Lung (tissue), 12 donors: ENCODE data around the gene PRKN. TPM values are rescaled to one million over a fixed set of nuclear protein-coding genes. Genes with fewer than 3 reads are reported as not detected.

ENCODE experiments used
- ATAC-seq: fragments of 200-7000 bp; cut with Tn5 transposase; one replicate; pipeline ENCODE4 v1.9.1; 2020; ENCODE audit warnings: moderate number of reproducible peaks; ENCODE audit not compliant: insufficient read depth, low FRiP score
- DNase-seq, 3 donors: peaks; one replicate each; pipeline ENCODE4 v3.0.0-alpha.2; 2013 to 2017
- H3K27ac ChIP-seq, 2 donors: one replicate each; pipeline ENCODE4 v1.5.1; 2013; ENCODE audit warnings: mild to moderate bottlenecking in 2 of 2, moderate library complexity in 2 of 2, control low read depth in 1 of 2, inconsistent platforms in 1 of 2, low read depth in 1 of 2, low read length in 1 of 2
- H3K27me3 ChIP-seq, 3 donors: one replicate each; pipeline ENCODE4 v1.5.1; 2013; ENCODE audit warnings: low read length in 2 of 3; ENCODE audit not compliant: control insufficient read depth in 3 of 3, insufficient read depth in 3 of 3
- H3K36me3 ChIP-seq, 4 donors: one replicate each; pipeline ENCODE4 v1.5.1; 2013; ENCODE audit warnings: low read length in 4 of 4, mild to moderate bottlenecking in 1 of 4, moderate library complexity in 1 of 4; ENCODE audit not compliant: control insufficient read depth in 4 of 4, insufficient read depth in 4 of 4
- H3K4me1 ChIP-seq, 5 donors: one replicate each; pipeline ENCODE4 v1.5.1; 2013; ENCODE audit warnings: low read length in 5 of 5, mild to moderate bottlenecking in 2 of 5, moderate library complexity in 1 of 5; ENCODE audit not compliant: control insufficient read depth in 5 of 5, insufficient read depth in 5 of 5
- H3K4me3 ChIP-seq: one replicate; pipeline ENCODE4 v1.5.1; 2013; ENCODE audit warnings: mild to moderate bottlenecking, control low read depth, moderate library complexity
- H3K9ac ChIP-seq, 2 donors: one replicate each; pipeline ENCODE4 v1.5.1; 2013; ENCODE audit warnings: low read length in 2 of 2, control low read depth in 1 of 2; ENCODE audit not compliant: insufficient read depth in 1 of 2
- H3K9me3 ChIP-seq, 4 donors: one replicate each; pipeline ENCODE4 v1.5.1; 2013; ENCODE audit warnings: low read length in 3 of 4, mild to moderate bottlenecking in 1 of 4, moderate library complexity in 1 of 4; ENCODE audit not compliant: control insufficient read depth in 4 of 4, insufficient read depth in 3 of 4
- WGBS, 2 donors: extraction: QIAGEN DNeasy Blood & Tissue Kit; methylation state at CpG; one replicate each; pipeline ENCODE4 v1.1.7; 2013; 5-methylcytosine and 5-hydroxymethylcytosine counted together
- polyA plus RNA-seq, 2 donors: library from polyadenylated mRNA; stranded (reverse); fragments of 200-250 nt; gene quantifications; one replicate each; pipeline ENCODE4 v1.2.1, GENCODE V29; 2013
- total RNA-seq, 2 donors: library from RNA; depleted of rRNA in 1 of 2; stranded (reverse); fragments of >200 nt in 1 of 2; gene quantifications; one replicate each; pipeline ENCODE4 v1.2.1, GENCODE V29; 2014 to 2021
- TF ChIP-seq, protein P1 (sequence below): IDR thresholded peaks from 2 replicates; pipeline ENCODE4 v1.5.1; 2012; ENCODE audit warnings: mild to moderate bottlenecking; ENCODE audit errors: control extremely low read depth, extremely low read depth
- donor health status: control.
- donor health status: control.
- donor health status: Bipolar disorder and iron deficiency.
- donor health status: healthy.
- donor health status: DM: yes; HTN: yes; CAD: no.

Gene PRKN
- total and polyA plus RNA-seq, 4 donors: 0.27 to 11.2 (median 3.1) TPM

DNA sequence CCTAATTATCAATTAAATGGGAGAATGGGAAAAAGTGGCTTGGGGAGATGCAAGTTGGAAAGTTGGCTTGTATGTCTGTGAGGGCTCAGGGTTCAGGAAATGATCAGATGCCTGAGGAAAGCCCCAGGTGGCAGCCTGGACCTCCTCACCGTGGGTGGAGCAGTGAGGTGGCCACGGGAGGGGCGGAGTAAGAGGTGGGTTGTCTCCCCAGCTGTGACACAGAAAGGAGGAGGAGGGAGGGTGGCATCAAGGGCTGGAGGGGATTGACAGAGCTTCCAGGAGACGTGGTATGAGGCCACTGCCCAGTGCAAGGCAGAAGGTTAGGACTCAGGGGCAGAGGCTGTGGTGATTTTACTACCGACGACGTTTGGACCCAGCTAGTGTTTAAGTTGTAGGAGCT, 672.2 kb downstream of the PRKN start:
- peaks cover 0 to 6% (median 0%) of the 10 kb centered on the region in 5 donors for H3K4me1 ChIP-seq
- H3K9me3 ChIP-seq: peaks cover 0 to 6% (median 0%) of the 10 kb centered on the region in 4 donors
- no peak overlapping the region for H3K9ac ChIP-seq
- TF ChIP-seq, protein P1, sequence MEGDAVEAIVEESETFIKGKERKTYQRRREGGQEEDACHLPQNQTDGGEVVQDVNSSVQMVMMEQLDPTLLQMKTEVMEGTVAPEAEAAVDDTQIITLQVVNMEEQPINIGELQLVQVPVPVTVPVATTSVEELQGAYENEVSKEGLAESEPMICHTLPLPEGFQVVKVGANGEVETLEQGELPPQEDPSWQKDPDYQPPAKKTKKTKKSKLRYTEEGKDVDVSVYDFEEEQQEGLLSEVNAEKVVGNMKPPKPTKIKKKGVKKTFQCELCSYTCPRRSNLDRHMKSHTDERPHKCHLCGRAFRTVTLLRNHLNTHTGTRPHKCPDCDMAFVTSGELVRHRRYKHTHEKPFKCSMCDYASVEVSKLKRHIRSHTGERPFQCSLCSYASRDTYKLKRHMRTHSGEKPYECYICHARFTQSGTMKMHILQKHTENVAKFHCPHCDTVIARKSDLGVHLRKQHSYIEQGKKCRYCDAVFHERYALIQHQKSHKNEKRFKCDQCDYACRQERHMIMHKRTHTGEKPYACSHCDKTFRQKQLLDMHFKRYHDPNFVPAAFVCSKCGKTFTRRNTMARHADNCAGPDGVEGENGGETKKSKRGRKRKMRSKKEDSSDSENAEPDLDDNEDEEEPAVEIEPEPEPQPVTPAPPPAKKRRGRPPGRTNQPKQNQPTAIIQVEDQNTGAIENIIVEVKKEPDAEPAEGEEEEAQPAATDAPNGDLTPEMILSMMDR: no peak
- no peak overlapping the region for H3K4me3 ChIP-seq
- no peaks in the 10 kb centered on the region for H3K36me3 ChIP-seq
- 77 to 84% methylated on average over 7 of the region's 7 CpGs for WGBS, 2 donors
- no peaks in the 10 kb centered on the region for H3K27me3 ChIP-seq
- ATAC-seq (no peak), DNase-seq (no peak)
- H3K27ac ChIP-seq: no peak overlapping the region

GRCh38 chr6:162053084-162053483, 674.5 kb downstream of the PRKN start:
- DNase-seq (no peak), ATAC-seq (no peak)
- 68 to 79% methylated on average over 7 of the region's 7 CpGs for WGBS, 2 donors
- Histone ChIP-seq H3K9ac (no peak overlapping the region), H3K4me1 (peaks cover 0 to 6% (median 0%) of the 10 kb centered on the region in 5 donors), H3K27me3 (no peaks in the 10 kb centered on the region), H3K36me3 (no peaks in the 10 kb centered on the region), H3K9me3 (peaks cover 0 to 6% (median 0%) of the 10 kb centered on the region in 4 donors), H3K27ac (no peak overlapping the region), H3K4me3 (no peak overlapping the region)
- TF ChIP-seq, protein P1: no peak

- Histone ChIP-seq H3K9ac (no peak overlapping the region), H3K27ac (no peak overlapping the region), H3K9me3 (peaks cover 0 to 3% (median 0%) of the 10 kb centered on the region in 4 donors), H3K4me3 (no peak overlapping the region), H3K36me3 (no peaks in the 10 kb centered on the region), H3K27me3 (no peaks in the 10 kb centered on the region), H3K4me1 (no peaks in the 10 kb centered on the region)
- DNase-seq (no peak), ATAC-seq (no peak)
- TF ChIP-seq, protein P1: no peak
- WGBS, 2 donors: 87 to 93% methylated on average over 8 of the region's 8 CpGs
Observed at GRCh38 chr6:162050579-162050978, 677.0 kb downstream of the PRKN start.

DNA sequence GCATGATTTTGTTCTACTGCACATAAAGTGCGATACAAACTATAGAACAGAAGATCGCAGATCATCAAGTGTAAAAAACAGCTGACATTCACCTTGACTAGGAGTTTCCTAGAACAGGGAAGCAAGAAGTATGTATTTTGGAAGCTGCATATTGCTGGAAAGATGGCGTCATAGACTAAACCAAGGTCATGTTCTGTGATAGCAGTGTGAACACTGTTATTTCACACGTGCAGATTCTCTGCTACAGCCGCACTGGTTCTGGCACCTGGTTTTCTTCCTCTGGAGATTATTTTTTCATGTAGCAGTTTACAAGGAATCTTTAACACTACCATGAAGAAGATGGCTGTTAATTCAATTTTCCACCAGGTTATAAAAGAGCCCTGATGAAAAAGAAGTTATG, 681.2 kb downstream of the PRKN start:
- H3K9ac ChIP-seq: no peak overlapping the region
- H3K27me3 ChIP-seq: no peaks in the 10 kb centered on the region
- no peak for ATAC-seq
- peaks cover 0 to 6% (median 0%) of the 10 kb centered on the region in 4 donors for H3K9me3 ChIP-seq
- no peak for DNase-seq
- TF ChIP-seq, protein P1: no peak
- no peak overlapping the region for H3K27ac ChIP-seq
- WGBS, 2 donors: 88 to 92% methylated on average over 5 of the region's 5 CpGs
- H3K4me1 ChIP-seq: no peaks in the 10 kb centered on the region
- H3K4me3 ChIP-seq: no peak overlapping the region
- H3K36me3 ChIP-seq: no peaks in the 10 kb centered on the region
